ENCODE measurements around the gene GRIK5.
A peak's percentile ranks its signal among the peaks of the same experiment; 100 is the strongest.

Gene GRIK5, protein sequence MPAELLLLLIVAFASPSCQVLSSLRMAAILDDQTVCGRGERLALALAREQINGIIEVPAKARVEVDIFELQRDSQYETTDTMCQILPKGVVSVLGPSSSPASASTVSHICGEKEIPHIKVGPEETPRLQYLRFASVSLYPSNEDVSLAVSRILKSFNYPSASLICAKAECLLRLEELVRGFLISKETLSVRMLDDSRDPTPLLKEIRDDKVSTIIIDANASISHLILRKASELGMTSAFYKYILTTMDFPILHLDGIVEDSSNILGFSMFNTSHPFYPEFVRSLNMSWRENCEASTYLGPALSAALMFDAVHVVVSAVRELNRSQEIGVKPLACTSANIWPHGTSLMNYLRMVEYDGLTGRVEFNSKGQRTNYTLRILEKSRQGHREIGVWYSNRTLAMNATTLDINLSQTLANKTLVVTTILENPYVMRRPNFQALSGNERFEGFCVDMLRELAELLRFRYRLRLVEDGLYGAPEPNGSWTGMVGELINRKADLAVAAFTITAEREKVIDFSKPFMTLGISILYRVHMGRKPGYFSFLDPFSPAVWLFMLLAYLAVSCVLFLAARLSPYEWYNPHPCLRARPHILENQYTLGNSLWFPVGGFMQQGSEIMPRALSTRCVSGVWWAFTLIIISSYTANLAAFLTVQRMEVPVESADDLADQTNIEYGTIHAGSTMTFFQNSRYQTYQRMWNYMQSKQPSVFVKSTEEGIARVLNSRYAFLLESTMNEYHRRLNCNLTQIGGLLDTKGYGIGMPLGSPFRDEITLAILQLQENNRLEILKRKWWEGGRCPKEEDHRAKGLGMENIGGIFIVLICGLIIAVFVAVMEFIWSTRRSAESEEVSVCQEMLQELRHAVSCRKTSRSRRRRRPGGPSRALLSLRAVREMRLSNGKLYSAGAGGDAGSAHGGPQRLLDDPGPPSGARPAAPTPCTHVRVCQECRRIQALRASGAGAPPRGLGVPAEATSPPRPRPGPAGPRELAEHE

GRCh38 chr19:42069619-42070351, at the start of gene GRIK5:
Gene GRIK5, minus strand, starts transcription at chr19:42070206. Its CDS starts 4,436 bp downstream, at chr19:42065770.
- DNase-seq (ENCODE audit: low read depth in 1 of 2, low spot score in 1 of 2): no peak
- no peak for TF ChIP-seq JUND (IDR thresholded peaks at IDR 0.05; ENCODE audit: low read depth)
- in situ Hi-C loops (cut with HindIII; ENCODE audit: low pct_unique_long_range_greater_than_20kb, low sequenced_read_pairs): no loop called here

GRCh38 chr19:42117076-42117475, 47.1 kb upstream of the GRIK5 start:
- no peak for DNase-seq (ENCODE audit: low read depth in 1 of 2, low spot score in 1 of 2)
- TF ChIP-seq JUND (IDR thresholded peaks at IDR 0.05; ENCODE audit: low read depth): no peak
- in situ Hi-C loops (cut with HindIII; ENCODE audit: low pct_unique_long_range_greater_than_20kb, low sequenced_read_pairs): no loop called here

DNA sequence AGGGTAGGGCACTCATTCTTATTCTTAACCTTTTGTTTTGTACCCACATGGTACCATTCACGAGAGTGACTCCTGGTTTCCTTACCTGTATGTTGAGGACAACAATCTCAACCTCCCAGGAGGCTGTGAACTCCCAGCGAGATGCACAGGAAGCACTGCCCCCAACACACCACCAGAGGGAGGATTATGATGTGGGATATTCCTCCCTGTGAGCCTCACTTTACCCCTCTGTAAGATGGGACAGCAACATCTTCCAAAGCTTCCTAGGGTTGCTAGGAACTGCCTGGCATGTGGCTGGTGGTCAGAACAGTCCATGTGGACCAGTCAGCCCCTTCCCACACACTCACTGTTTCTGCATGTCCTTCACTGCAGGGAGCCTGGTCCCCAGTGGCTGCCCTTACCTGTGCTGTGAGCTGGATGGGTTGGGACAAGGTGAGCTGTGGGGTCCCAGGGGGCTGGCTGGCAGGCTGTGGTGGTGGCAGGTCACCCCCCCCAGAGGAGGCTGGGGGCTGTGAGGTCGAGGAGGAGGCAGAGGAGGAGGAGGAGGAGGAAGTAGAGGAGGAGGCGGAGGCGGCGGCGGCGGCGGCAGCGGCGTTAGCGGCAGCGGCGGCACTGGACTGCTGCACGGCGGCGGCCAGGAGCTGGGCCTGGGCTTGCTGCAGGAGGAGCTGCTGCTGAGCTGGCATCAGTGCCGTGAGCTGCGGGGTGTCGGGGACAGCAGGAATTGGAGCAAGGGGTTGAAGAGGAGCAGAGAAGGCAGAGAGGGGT, 46.5 kb upstream of the GRIK5 start:
- no peak for DNase-seq (ENCODE audit: low read depth in 1 of 2, low spot score in 1 of 2)
- TF ChIP-seq JUND (IDR thresholded peaks at IDR 0.05; ENCODE audit: low read depth): no peak
- in situ Hi-C loops (cut with HindIII; ENCODE audit: low pct_unique_long_range_greater_than_20kb, low sequenced_read_pairs): no loop called here

GRCh38 chr19:42115705-42116104, 45.7 kb upstream of the GRIK5 start:
- in situ Hi-C loops (cut with HindIII; ENCODE audit: low pct_unique_long_range_greater_than_20kb, low sequenced_read_pairs): no loop called here
- no peak for TF ChIP-seq JUND (IDR thresholded peaks at IDR 0.05; ENCODE audit: low read depth)
- no peak for DNase-seq (ENCODE audit: low read depth in 1 of 2, low spot score in 1 of 2)

GRCh38 chr19:42115219-42115618, 45.2 kb upstream of the GRIK5 start:
- in situ Hi-C loops (cut with HindIII; ENCODE audit: low pct_unique_long_range_greater_than_20kb, low sequenced_read_pairs): no loop called here
- peak in 1 of 2 experiments; percentile 54 for DNase-seq (ENCODE audit: low read depth in 1 of 2, low spot score in 1 of 2)
- no peak for TF ChIP-seq JUND (IDR thresholded peaks at IDR 0.05; ENCODE audit: low read depth)

DNA sequence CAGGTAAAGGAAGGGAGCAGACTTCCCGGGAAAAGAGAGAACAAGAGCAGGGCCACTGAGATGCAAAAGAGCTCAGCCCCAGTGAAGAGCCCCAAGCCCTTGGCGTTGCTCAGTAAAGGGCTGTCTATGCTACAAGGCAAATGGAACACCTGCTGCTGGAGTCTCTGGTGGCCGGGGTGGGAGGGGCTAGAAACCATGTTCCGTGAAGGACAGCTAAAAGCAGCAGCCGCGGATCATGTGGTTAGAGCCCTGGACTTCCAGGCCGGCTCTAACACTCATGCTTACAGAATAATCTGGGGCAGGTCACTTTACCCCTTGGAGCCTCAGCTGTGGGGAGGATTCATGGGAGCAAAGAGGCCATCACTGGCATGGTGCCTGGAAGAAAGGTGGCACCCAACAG, 44.4 kb upstream of the GRIK5 start:
- in situ Hi-C loops (cut with HindIII; ENCODE audit: low pct_unique_long_range_greater_than_20kb, low sequenced_read_pairs): no loop called here
- no peak for DNase-seq (ENCODE audit: low read depth in 1 of 2, low spot score in 1 of 2)
- TF ChIP-seq JUND (IDR thresholded peaks at IDR 0.05; ENCODE audit: low read depth): no peak

- in situ Hi-C loops (cut with HindIII; ENCODE audit: low pct_unique_long_range_greater_than_20kb, low sequenced_read_pairs): no loop called here
- no peak for DNase-seq (ENCODE audit: low read depth in 1 of 2, low spot score in 1 of 2)
- TF ChIP-seq JUND (IDR thresholded peaks at IDR 0.05; ENCODE audit: low read depth): no peak
Measured at GRCh38 chr19:42113641-42114348, 43.8 kb upstream of the GRIK5 start.

- in situ Hi-C loops (cut with HindIII; ENCODE audit: low pct_unique_long_range_greater_than_20kb, low sequenced_read_pairs): no loop called here
- TF ChIP-seq JUND (IDR thresholded peaks at IDR 0.05; ENCODE audit: low read depth): no peak
- no peak for DNase-seq (ENCODE audit: low read depth in 1 of 2, low spot score in 1 of 2)
Measured at GRCh38 chr19:42111811-42112210, 41.8 kb upstream of the GRIK5 start.

GRCh38 chr19:42111384-42111783, 41.4 kb upstream of the GRIK5 start:
- TF ChIP-seq JUND (IDR thresholded peaks at IDR 0.05; ENCODE audit: low read depth): no peak
- in situ Hi-C loops (cut with HindIII; ENCODE audit: low pct_unique_long_range_greater_than_20kb, low sequenced_read_pairs): no loop called here
- no peak for DNase-seq (ENCODE audit: low read depth in 1 of 2, low spot score in 1 of 2)

- no peak for TF ChIP-seq JUND (IDR thresholded peaks at IDR 0.05; ENCODE audit: low read depth)
- in situ Hi-C loops (cut with HindIII; ENCODE audit: low pct_unique_long_range_greater_than_20kb, low sequenced_read_pairs): no loop called here
- DNase-seq (ENCODE audit: low read depth in 1 of 2, low spot score in 1 of 2): no peak
Measured at GRCh38 chr19:42110658-42111057, 40.7 kb upstream of the GRIK5 start.

DNA sequence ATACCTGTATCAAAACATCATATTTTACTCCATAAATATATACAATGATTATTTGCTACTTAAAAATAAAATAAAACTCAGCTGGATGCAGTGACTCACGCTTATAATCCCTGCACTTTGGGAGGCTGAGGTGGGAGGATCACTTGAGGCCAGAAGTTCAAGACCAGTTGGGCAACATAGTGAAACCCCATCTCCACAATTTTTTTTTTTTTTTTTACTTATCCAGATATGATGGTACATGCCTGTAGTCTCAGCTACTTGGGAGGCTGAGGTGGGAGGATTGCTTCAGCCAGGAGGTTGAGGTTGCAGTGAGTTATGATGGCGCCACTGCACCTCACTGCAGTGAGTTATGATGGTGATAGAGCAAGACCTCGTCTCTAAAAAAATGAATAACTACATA, 39.9 kb upstream of the GRIK5 start:
- in situ Hi-C loops (cut with HindIII; ENCODE audit: low pct_unique_long_range_greater_than_20kb, low sequenced_read_pairs): no loop called here

More for the DNA sequence above, 39.9 kb upstream of the GRIK5 start:
- no peak for TF ChIP-seq JUND (IDR thresholded peaks at IDR 0.05; ENCODE audit: low read depth)
- no peak for DNase-seq (ENCODE audit: low read depth in 1 of 2, low spot score in 1 of 2)

Data from T47D (cell line).